AML-193 (cell line): ENCODE results near the gene SH3RF2.
"Not testable (repeated sequence)": the region's sequence is repeated elsewhere in the genome, so short reads cannot be mapped to it uniquely, and the experiment has no call there.

Experiments used
- DNase-seq, 2 experiments: peaks; one replicate each; lab custom pipeline; 2025; lab: John Stamatoyannopoulos, UW

SH3RF2 gene

GRCh38 chr5:146084376-146084775 is 148.0 kb downstream of the SH3RF2 start:
- DNase-seq: no peak

- no peak for DNase-seq
These were observed 151.7 kb downstream of the SH3RF2 start for GRCh38 chr5:146088098-146088497.

DNA sequence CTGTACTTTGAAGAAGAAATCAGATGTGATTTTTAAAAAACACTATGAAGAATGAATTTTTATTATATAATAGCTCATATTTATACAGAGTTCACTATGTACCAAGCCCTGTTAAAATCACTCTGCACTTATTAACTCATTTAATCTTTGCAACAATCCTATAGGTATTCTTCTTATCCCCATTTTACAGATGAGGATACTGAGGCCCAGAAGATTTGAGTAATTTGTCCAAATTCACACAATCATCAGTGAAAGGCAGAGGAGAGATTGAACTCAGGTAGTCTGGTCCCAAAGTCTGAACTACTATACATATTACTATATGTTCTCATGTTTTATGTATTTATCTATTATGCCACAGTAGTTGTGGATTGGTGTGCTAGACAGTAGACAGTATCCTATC is 152.9 kb downstream of the SH3RF2 start:
- no peak for DNase-seq

DNA sequence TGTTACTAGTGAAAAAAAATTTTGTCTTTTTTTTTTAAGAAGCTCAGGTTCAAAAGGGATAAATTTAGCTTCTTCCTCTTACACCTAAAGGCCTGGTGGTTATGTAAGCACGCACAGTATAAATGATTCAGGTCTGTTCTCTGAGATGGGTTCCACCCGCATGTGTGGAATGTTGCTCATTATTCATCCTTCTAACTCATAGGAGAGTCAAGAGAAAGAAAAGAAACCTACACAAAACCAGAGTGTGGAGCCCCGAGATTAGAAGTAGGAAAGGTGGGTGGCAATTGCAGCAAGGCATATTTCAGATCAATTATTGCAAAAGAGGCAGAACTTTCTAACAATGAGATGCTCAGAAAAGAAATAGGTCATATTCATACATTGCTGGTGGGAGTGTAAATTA is 155.5 kb downstream of the SH3RF2 start:
- no peak for DNase-seq

DNA sequence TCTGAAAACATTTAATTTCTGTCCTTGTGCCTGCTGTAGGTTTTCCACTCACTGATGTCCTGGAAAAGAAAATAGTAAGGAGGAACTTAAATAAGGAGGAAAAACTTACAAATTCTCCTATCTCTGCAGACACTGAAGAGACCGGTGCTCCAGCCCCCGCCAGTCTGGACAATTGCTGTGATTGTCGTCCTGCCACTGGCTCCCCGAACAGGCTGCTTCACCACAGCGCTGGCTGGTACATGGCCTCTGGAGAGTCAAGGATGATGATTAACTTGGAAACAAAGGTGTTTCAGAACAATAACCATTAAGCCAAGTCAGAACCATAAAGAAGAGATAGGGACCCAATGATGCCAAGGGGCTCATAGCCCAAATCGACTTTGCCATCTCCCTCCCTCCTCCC is 161.7 kb downstream of the SH3RF2 start:
- no peak for DNase-seq

GRCh38 chr5:146101646-146102045 is 165.3 kb downstream of the SH3RF2 start:
- DNase-seq: no peak

DNA sequence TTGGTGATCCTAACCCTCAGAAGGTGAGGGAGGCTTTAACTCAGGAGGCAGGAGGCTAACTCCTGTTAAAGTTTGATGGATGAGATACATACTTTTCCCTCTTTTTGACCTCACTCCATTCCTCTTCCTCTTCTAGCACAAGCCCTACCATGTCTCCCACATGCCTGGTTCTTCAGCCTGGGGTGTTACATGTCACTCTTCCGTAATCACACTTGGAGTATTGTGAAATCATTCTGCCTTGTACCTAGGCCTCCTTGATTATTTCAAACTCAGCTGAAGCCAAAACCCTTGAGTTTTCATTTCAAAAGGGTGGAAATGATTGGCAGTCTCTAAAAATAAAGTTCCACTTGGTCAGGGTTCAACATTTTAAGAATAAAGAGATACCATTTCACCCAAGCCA is 167.2 kb downstream of the SH3RF2 start:
- peak; percentile 8 to 40 for DNase-seq

- no peak for DNase-seq
These were observed 169.1 kb downstream of the SH3RF2 start, which contains the start of gene PLAC8L1 for GRCh38 chr5:146105477-146105876. TSS of gene PLAC8L1 (minus strand) at chr5:146105577. CDS start at chr5:146104311, 1,266 bp downstream.

DNA sequence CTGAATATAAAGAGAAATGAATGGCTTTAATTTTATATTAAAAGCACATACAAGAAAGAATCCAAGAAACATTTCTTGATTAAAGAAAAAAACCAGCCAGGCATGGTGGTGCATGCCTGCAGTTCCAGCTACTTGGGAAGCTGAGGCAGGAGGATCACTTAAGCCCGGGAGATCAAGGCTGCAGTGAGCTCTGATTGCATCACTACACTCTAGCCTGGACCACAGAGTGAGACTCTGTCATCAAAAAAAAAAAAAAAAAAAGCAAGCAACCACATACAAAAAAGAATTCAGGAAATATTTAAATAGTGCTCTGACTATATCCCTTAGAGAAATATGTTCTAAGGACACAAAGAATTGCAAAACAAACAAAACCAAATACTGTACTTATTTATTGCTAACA is 171.5 kb downstream of the SH3RF2 start:
- DNase-seq: no peak

GRCh38 chr5:146108870-146109269 is 172.5 kb downstream of the SH3RF2 start:
- not testable (repeated sequence) for DNase-seq

- DNase-seq: no peak
These were observed 173.0 kb downstream of the SH3RF2 start for GRCh38 chr5:146109379-146109778.

DNA sequence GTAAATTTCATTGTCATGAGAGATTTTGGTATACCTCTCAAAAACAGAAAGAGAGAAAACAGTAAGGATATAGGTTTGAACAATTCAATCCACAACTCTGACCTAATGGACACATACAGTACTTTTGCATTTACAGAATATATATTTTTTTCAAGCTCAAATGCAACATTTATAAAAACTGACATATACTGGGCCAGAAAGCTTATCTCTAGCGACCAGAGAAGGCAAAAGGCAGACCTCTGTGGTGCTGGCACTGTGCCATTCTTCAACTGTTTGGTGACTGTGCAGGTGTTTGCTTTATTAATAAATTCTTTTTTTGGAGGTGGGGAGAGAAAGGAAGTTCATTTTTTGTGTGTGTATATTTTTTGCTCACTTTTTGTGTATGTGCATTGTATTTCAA is 175.0 kb downstream of the SH3RF2 start:
- DNase-seq: no peak

GRCh38 chr5:146112476-146112875 is 176.1 kb downstream of the SH3RF2 start:
- no peak for DNase-seq
